ENCODE results near the gene PHEX.

PHEX gene

GRCh38 chrX:22105231-22105630, 73.1 kb downstream of the PHEX start:
- DNase-seq (ENCODE audit: low read depth) = no peak

- DNase-seq (ENCODE audit: low read depth) = no peak
These were observed 73.8 kb downstream of the PHEX start for GRCh38 chrX:22105971-22106370.

GRCh38 chrX:22109442-22109841, 77.3 kb downstream of the PHEX start:
- no peak for DNase-seq (ENCODE audit: low read depth)

- DNase-seq (ENCODE audit: low read depth) = no peak
These were observed 78.8 kb downstream of the PHEX start for GRCh38 chrX:22110729-22111494.

GRCh38 chrX:22116605-22117546, 84.8 kb downstream of the PHEX start:
- no peak for DNase-seq (ENCODE audit: low read depth)

- DNase-seq (ENCODE audit: low read depth) = no peak
These were observed 85.5 kb downstream of the PHEX start for GRCh38 chrX:22117633-22118032.

GRCh38 chrX:22118161-22118830, 86.2 kb downstream of the PHEX start:
- DNase-seq (ENCODE audit: low read depth) = no peak

GRCh38 chrX:22121161-22121560, 89.0 kb downstream of the PHEX start:
- DNase-seq (ENCODE audit: low read depth) = no peak

GRCh38 chrX:22122510-22122909, 90.4 kb downstream of the PHEX start:
- DNase-seq (ENCODE audit: low read depth) = no peak

- DNase-seq (ENCODE audit: low read depth) = no peak
These were observed 92.0 kb downstream of the PHEX start for GRCh38 chrX:22124098-22124497.

- no peak for DNase-seq (ENCODE audit: low read depth)
These were observed 93.4 kb downstream of the PHEX start for GRCh38 chrX:22125481-22125880.

- no peak for DNase-seq (ENCODE audit: low read depth)
These were observed 94.2 kb downstream of the PHEX start for GRCh38 chrX:22126327-22126726.

GRCh38 chrX:22128961-22129360, 96.8 kb downstream of the PHEX start:
- no peak for DNase-seq (ENCODE audit: low read depth)

GRCh38 chrX:22134681-22135080, 102.6 kb downstream of the PHEX start:
- DNase-seq (ENCODE audit: low read depth) = no peak

- DNase-seq (ENCODE audit: low read depth) = no peak
These were observed 103.1 kb downstream of the PHEX start for GRCh38 chrX:22135171-22135711.

- DNase-seq (ENCODE audit: low read depth) = no peak
These were observed 104.0 kb downstream of the PHEX start for GRCh38 chrX:22135994-22136684.

- no peak for DNase-seq (ENCODE audit: low read depth)
These were observed 104.6 kb downstream of the PHEX start for GRCh38 chrX:22136711-22137110.

GRCh38 chrX:22139822-22140221, 107.7 kb downstream of the PHEX start:
- DNase-seq (ENCODE audit: low read depth) = no peak

- no peak for DNase-seq (ENCODE audit: low read depth)
These were observed 109.1 kb downstream of the PHEX start for GRCh38 chrX:22141047-22141730.

GRCh38 chrX:22147214-22147613, 115.1 kb downstream of the PHEX start:
- no peak for DNase-seq (ENCODE audit: low read depth)

- no peak for DNase-seq (ENCODE audit: low read depth)
These were observed 115.8 kb downstream of the PHEX start for GRCh38 chrX:22147942-22148341.

All from stimulated activated CD8-positive, alpha-beta memory T cell treated with anti-CD3 and anti-CD28 coated beads, Interleukin-4, amount 100 ng/mL, for 24 hours (primary cell).